ENCODE results near the gene ANKH.
A peak's percentile ranks its signal among the peaks of the same experiment; 100 is the strongest.

ANKH gene

GRCh38 chr5:14876095-14876494, 4.5 kb upstream of the ANKH start:
- Histone ChIP-seq H2AFZ (ENCODE audit: low read depth, low read length) (no peak overlapping the region), H3K27me3 (ENCODE audit: insufficient read depth, low read length, poor library complexity) (peaks cover 3% of the 10 kb centered on the region), H3K36me3 (ENCODE audit: insufficient read depth, low read length) (no peaks in the 10 kb centered on the region), H3K4me1 (ENCODE audit: insufficient read depth, low read length) (peaks cover 10% of the 10 kb centered on the region), H3K9ac (ENCODE audit: low read depth, low read length) (no peak overlapping the region), H3K4me2 (ENCODE audit: insufficient read depth, low read length) (no peak overlapping the region), H3K4me3 (ENCODE audit: low read depth in 1 of 2, low read length in 2 of 2) (no peak overlapping the region), H3K27ac (ENCODE audit: low read length) (no peak overlapping the region), H4K20me1 (ENCODE audit: insufficient read depth, low read length) (no peaks in the 10 kb centered on the region), H3K79me2 (ENCODE audit: insufficient read depth, low read length) (peaks cover 10% of the 10 kb centered on the region), H3K9me3 (ENCODE audit: insufficient read depth, low read length, severe bottlenecking) (no peaks in the 10 kb centered on the region)
- TF ChIP-seq CTCF (IDR thresholded peaks at IDR 0.05; ENCODE audit: borderline replicate concordance, extremely low read depth, low read length, poor library complexity, severe bottlenecking) (no peak), EZH2 (IDR thresholded peaks at IDR 0.05; ENCODE audit: borderline replicate concordance, low read depth, low read length, severe bottlenecking) (no peak)
- ATAC-seq (ENCODE audit: insufficient read depth, low read depth) (no peak), DNase-seq (no peak)

GRCh38 chr5:14873790-14874189, 2.2 kb upstream of the ANKH start:
- no peak for ATAC-seq (ENCODE audit: insufficient read depth, low read depth)

GRCh38 chr5:14873093-14873492, 1.5 kb upstream of the ANKH start:
- peak overlapping the region; percentile 97 for H3K4me2 ChIP-seq (ENCODE audit: insufficient read depth, low read length)
- peak overlapping the region in 1 of 2 experiments; percentile 78; a peak in 2 of 4 replicates for H3K4me3 ChIP-seq (ENCODE audit: low read depth in 1 of 2, low read length in 2 of 2)
- ATAC-seq (ENCODE audit: insufficient read depth, low read depth) = no peak
- H3K27me3 ChIP-seq (ENCODE audit: insufficient read depth, low read length, poor library complexity) = peaks cover 3% of the 10 kb centered on the region
- no peak overlapping the region for H2AFZ ChIP-seq (ENCODE audit: low read depth, low read length)
- peak overlapping the region; percentile 87 for H3K9ac ChIP-seq (ENCODE audit: low read depth, low read length)
- no peak overlapping the region for H3K27ac ChIP-seq (ENCODE audit: low read length)
- peaks cover 35% of the 10 kb centered on the region for H3K4me1 ChIP-seq (ENCODE audit: insufficient read depth, low read length)
- no peak for DNase-seq
- no peaks in the 10 kb centered on the region; the same call in 1 of the 2 replicates for H3K36me3 ChIP-seq (ENCODE audit: insufficient read depth, low read length)
- no peaks in the 10 kb centered on the region for H3K9me3 ChIP-seq (ENCODE audit: insufficient read depth, low read length, severe bottlenecking)
- peaks cover 40% of the 10 kb centered on the region for H3K79me2 ChIP-seq (ENCODE audit: insufficient read depth, low read length)
- TF ChIP-seq EZH2 (IDR thresholded peaks at IDR 0.05; ENCODE audit: borderline replicate concordance, low read depth, low read length, severe bottlenecking) (no peak), CTCF (IDR thresholded peaks at IDR 0.05; ENCODE audit: borderline replicate concordance, extremely low read depth, low read length, poor library complexity, severe bottlenecking) (no peak)
- peaks cover 21% of the 10 kb centered on the region for H4K20me1 ChIP-seq (ENCODE audit: insufficient read depth, low read length)

More at GRCh38 chr5:14873790-14874189, 2.2 kb upstream of the ANKH start:
- Histone ChIP-seq H3K4me2 (ENCODE audit: insufficient read depth, low read length) (no peak overlapping the region), H3K9ac (ENCODE audit: low read depth, low read length) (no peak overlapping the region), H3K4me1 (ENCODE audit: insufficient read depth, low read length) (peaks cover 32% of the 10 kb centered on the region), H3K9me3 (ENCODE audit: insufficient read depth, low read length, severe bottlenecking) (no peaks in the 10 kb centered on the region), H3K4me3 (ENCODE audit: low read depth in 1 of 2, low read length in 2 of 2) (no peak overlapping the region), H3K36me3 (ENCODE audit: insufficient read depth, low read length) (no peaks in the 10 kb centered on the region; the same call in 1 of the 2 replicates), H4K20me1 (ENCODE audit: insufficient read depth, low read length) (peaks cover 16% of the 10 kb centered on the region), H2AFZ (ENCODE audit: low read depth, low read length) (no peak overlapping the region), H3K27me3 (ENCODE audit: insufficient read depth, low read length, poor library complexity) (peaks cover 3% of the 10 kb centered on the region), H3K79me2 (ENCODE audit: insufficient read depth, low read length) (peaks cover 33% of the 10 kb centered on the region), H3K27ac (ENCODE audit: low read length) (no peak overlapping the region)
- TF ChIP-seq EZH2 (IDR thresholded peaks at IDR 0.05; ENCODE audit: borderline replicate concordance, low read depth, low read length, severe bottlenecking) = no peak
- TF ChIP-seq CTCF (IDR thresholded peaks at IDR 0.05; ENCODE audit: borderline replicate concordance, extremely low read depth, low read length, poor library complexity, severe bottlenecking) = no peak
- no peak for DNase-seq

Data from DND-41 (cell line).